CD14-positive monocyte (primary cell): Measurements from ENCODE around the gene ZFPM1. TPM values are rescaled to one million over a fixed set of nuclear protein-coding genes. Genes with fewer than 3 reads are reported as not detected.

Experiments used
- DNase-seq, 3 donors: peaks; one replicate each; pipeline ENCODE4 v3.0.0-alpha.2; 2011 to 2022
- H2AFZ ChIP-seq: 2 replicates; pipeline ENCODE4 v1.6.0; 2012; ENCODE audit warnings: mild to moderate bottlenecking, low read depth, low read length, inconsistent platforms; ENCODE audit not compliant: insufficient read depth, poor library complexity, severe bottlenecking
- H3K27ac ChIP-seq, 2 donors: 1 replicate in 1 of 2; 2 replicates in 1 of 2; pipeline ENCODE4 v1.5.1; 2012 to 2013; ENCODE audit warnings: low read length in 2 of 2, control low read depth in 1 of 2, inconsistent platforms in 1 of 2, low read depth in 1 of 2, mild to moderate bottlenecking in 1 of 2
- H3K27me3 ChIP-seq, 2 donors: one replicate each; pipeline versions ENCODE4 v1.6.0 to v1.6.1; 2011 to 2013; ENCODE audit warnings: low read length in 2 of 2; ENCODE audit not compliant: control insufficient read depth in 2 of 2, insufficient read depth in 2 of 2
- H3K36me3 ChIP-seq, 2 donors: replicated peaks in 1 of 2; 1 replicate in 1 of 2; 2 replicates in 1 of 2; pipeline versions ENCODE4 v1.5.1 to v1.6.1; 2012 to 2013; ENCODE audit warnings: low read length in 2 of 2, control low read depth in 1 of 2, inconsistent platforms in 1 of 2, mild to moderate bottlenecking in 1 of 2; ENCODE audit not compliant: insufficient read depth in 2 of 2, control insufficient read depth in 1 of 2
- H3K4me1 ChIP-seq, 2 donors: 1 replicate in 1 of 2; 2 replicates in 1 of 2; pipeline versions ENCODE4 v1.5.1 to v1.6.1; 2012 to 2013; ENCODE audit warnings: low read length in 2 of 2, control low read depth in 1 of 2, inconsistent platforms in 1 of 2, mild to moderate bottlenecking in 1 of 2, moderate library complexity in 1 of 2; ENCODE audit not compliant: insufficient read depth in 2 of 2, control insufficient read depth in 1 of 2
- H3K4me2 ChIP-seq: replicated peaks from 2 replicates; pipeline ENCODE3; 2012; ENCODE audit warnings: low read length, moderate library complexity, mild to moderate bottlenecking; ENCODE audit not compliant: poor library complexity, severe bottlenecking; ENCODE audit errors: extremely low read depth
- H3K4me3 ChIP-seq, 3 experiments: fragments of 200-600 bp in 1 of 3; sonication (generic) in 1 of 3; replicated peaks in 1 of 3; 1 replicate in 2 of 3; 2 replicates in 1 of 3; pipeline ENCODE4 v1.5.1; 2011 to 2013; ENCODE audit warnings: low read length in 3 of 3, mild to moderate bottlenecking in 3 of 3, control low read depth in 2 of 3, low read depth in 2 of 3, inconsistent platforms in 1 of 3, moderate library complexity in 1 of 3
- H3K79me2 ChIP-seq: 2 replicates; pipeline ENCODE4 v1.6.0; 2012; ENCODE audit warnings: mild to moderate bottlenecking, control low read depth, inconsistent platforms, low read length, moderate library complexity; ENCODE audit not compliant: insufficient read depth
- H3K9ac ChIP-seq: 2 replicates; pipeline ENCODE4 v1.6.0; 2017; ENCODE audit warnings: low read length, mild to moderate bottlenecking; ENCODE audit not compliant: insufficient read depth, poor library complexity, severe bottlenecking
- H3K9me3 ChIP-seq, 2 donors: replicated peaks in 1 of 2; 1 replicate in 1 of 2; 2 replicates in 1 of 2; pipeline versions ENCODE4 v1.5.1 to v1.6.1; 2012 to 2013; ENCODE audit warnings: low read length in 2 of 2, control low read depth in 1 of 2; ENCODE audit not compliant: control insufficient read depth in 1 of 2, insufficient read depth in 1 of 2
- H4K20me1 ChIP-seq: 2 replicates; pipeline ENCODE4 v1.6.0; 2012; ENCODE audit warnings: mild to moderate bottlenecking, low read length, control low read depth, moderate library complexity; ENCODE audit not compliant: insufficient read depth
- H3K27ac Mint-ChIP-seq, 7 donors: one replicate each; pipeline ENCODE4 v1.8.0; 2020; ENCODE audit warnings: mild to moderate bottlenecking in 7 of 7, mixed read lengths in 7 of 7, moderate library complexity in 6 of 7, inconsistent platforms in 2 of 7
- H3K27me3 Mint-ChIP-seq, 3 donors: one replicate each; pipeline ENCODE4 v1.8.0; 2021 to 2022; ENCODE audit warnings: low read depth in 3 of 3, mild to moderate bottlenecking in 3 of 3, mixed read lengths in 3 of 3, moderate library complexity in 3 of 3, inconsistent platforms in 1 of 3
- H3K36me3 Mint-ChIP-seq, 2 donors: one replicate each; pipeline ENCODE4 v1.8.0; 2020; ENCODE audit warnings: mixed read lengths in 2 of 2, inconsistent platforms in 1 of 2, mild to moderate bottlenecking in 1 of 2
- H3K4me1 Mint-ChIP-seq: one replicate; pipeline ENCODE4 v1.8.0; 2020; ENCODE audit warnings: mild to moderate bottlenecking, mixed read lengths
- H3K4me3 Mint-ChIP-seq, 2 donors: one replicate each; pipeline ENCODE4 v1.8.0; 2020; ENCODE audit warnings: mild to moderate bottlenecking in 2 of 2, mixed read lengths in 2 of 2, moderate library complexity in 1 of 2
- H3K9me3 Mint-ChIP-seq, 7 donors: one replicate each; pipeline ENCODE4 v1.8.0; 2020 to 2022; ENCODE audit warnings: mixed read lengths in 7 of 7, mild to moderate bottlenecking in 6 of 7, moderate library complexity in 6 of 7, inconsistent platforms in 2 of 7
- CTCF ChIP-seq: fragments of 200-600 bp; IDR thresholded peaks from one replicate; pipeline ENCODE4 v1.8.0; 2022; ENCODE audit warnings: antibody characterized with exemption, mild to moderate bottlenecking
- WGBS: methylation state at CpG from one replicate; pipeline ENCODE4 v1.1.5; 2013; ENCODE audit warnings: missing lambda C conversion rate; ENCODE audit not compliant: insufficient coverage; 5-methylcytosine and 5-hydroxymethylcytosine counted together
- intact Hi-C, 2 donors: fragments of 100-400 bp; cut with micrococcal nuclease; formaldehyde crosslinking; loops; one replicate each; pipeline versions ENCODE4 v1.15.0 to v1.15.1; 2023
- polyA plus RNA-seq, 3 donors: library from polyadenylated mRNA; depleted of rRNA in 1 of 3; unstranded in 2 of 3; stranded (reverse) in 1 of 3; fragments of 300-500 nt in 2 of 3; fragments of >200 nt in 1 of 3; fragmentation: Illumina TruSeq in 2 of 3; gene quantifications; 1 replicate in 2 of 3; 2 replicates in 1 of 3; pipeline ENCODE4 v1.2.3, GENCODE V29; 2012 to 2021

The ZFPM1 gene
- polyA plus RNA-seq, 3 donors = 0.04 to 0.19 (median 0.12) TPM

GRCh38 chr16:88437367-88437964 is 15.6 kb upstream of the ZFPM1 start:
- no peak overlapping the region for H2AFZ ChIP-seq
- H3K27ac Mint-ChIP-seq = no peak overlapping the region
- H3K27ac ChIP-seq = no peak overlapping the region
- no peak overlapping the region for H3K9ac ChIP-seq
- no peaks in the 10 kb centered on the region for H3K79me2 ChIP-seq
- peak in 2 of 3 donors; percentile 39 to 41 for DNase-seq
- no peaks in the 10 kb centered on the region for H3K4me1 Mint-ChIP-seq
- no peak overlapping the region for H3K4me2 ChIP-seq
- TF ChIP-seq CTCF = peak; percentile 96
- WGBS = 58% methylated on average over 47 of the region's 55 CpGs
- no peak overlapping the region for H3K4me3 ChIP-seq
- no peaks in the 10 kb centered on the region for H4K20me1 ChIP-seq
- H3K9me3 Mint-ChIP-seq = no peaks in the 10 kb centered on the region
- H3K9me3 ChIP-seq = peaks cover 0 to 5% of the 10 kb centered on the region in 2 donors
- H3K27me3 Mint-ChIP-seq = peaks cover under 1 to 27% (median 2%) of the 10 kb centered on the region in 3 donors
- intact Hi-C loops = loop anchor here in 1 of 2 donors (10.0 kb wide), 1 partner anchor 503 kb away; the partner anchor contains the start of gene CA5A
- no peaks in the 10 kb centered on the region for H3K36me3 Mint-ChIP-seq
- peaks cover 0 to 8% of the 10 kb centered on the region in 2 donors for H3K27me3 ChIP-seq
- no peak overlapping the region for H3K4me3 Mint-ChIP-seq
- H3K36me3 ChIP-seq = no peaks in the 10 kb centered on the region
- peaks cover 0 to 2% of the 10 kb centered on the region in 2 donors for H3K4me1 ChIP-seq

GRCh38 chr16:88438084-88438870 is 14.8 kb upstream of the ZFPM1 start:
- Histone ChIP-seq H3K27me3 (no peaks in the 10 kb centered on the region), H3K4me1 (no peaks in the 10 kb centered on the region), H4K20me1 (no peaks in the 10 kb centered on the region), H2AFZ (no peak overlapping the region), H3K27ac (no peak overlapping the region), H3K4me3 (no peak overlapping the region), H3K79me2 (no peaks in the 10 kb centered on the region), H3K36me3 (no peaks in the 10 kb centered on the region), H3K4me2 (no peak overlapping the region), H3K9ac (no peak overlapping the region), H3K9me3 (peaks cover 0 to 5% of the 10 kb centered on the region in 2 donors)
- no peak for TF ChIP-seq CTCF
- no peak overlapping the region for H3K27ac Mint-ChIP-seq
- 95% methylated on average over 24 of the region's 32 CpGs for WGBS
- peaks cover 0 to 23% (median 2%) of the 10 kb centered on the region in 3 donors for H3K27me3 Mint-ChIP-seq
- no peaks in the 10 kb centered on the region for H3K4me1 Mint-ChIP-seq
- no peak overlapping the region for H3K4me3 Mint-ChIP-seq
- no peaks in the 10 kb centered on the region for H3K9me3 Mint-ChIP-seq
- intact Hi-C loops = loop anchor here in 1 of 2 donors (10.0 kb wide), 1 partner anchor 503 kb away; the partner anchor contains the start of gene CA5A
- DNase-seq = no peak
- no peaks in the 10 kb centered on the region for H3K36me3 Mint-ChIP-seq
